IPS-18a (cell line): ENCODE data around the gene TSPAN18.
A peak's percentile ranks its signal among the peaks of the same experiment; 100 is the strongest.
"Not testable (repeated sequence)": the region's sequence is repeated elsewhere in the genome, so short reads cannot be mapped to it uniquely, and the experiment has no call there.

Source experiments
- H3K27ac ChIP-seq: one replicate; pipeline ENCODE4 v1.5.1; 2013; ENCODE audit warnings: low read length
- H3K27me3 ChIP-seq: one replicate; pipeline ENCODE4 v1.6.1; 2013; ENCODE audit warnings: mild to moderate bottlenecking, low read length; ENCODE audit not compliant: control insufficient read depth, insufficient read depth
- H3K36me3 ChIP-seq: one replicate; pipeline ENCODE4 v1.6.1; 2013; ENCODE audit warnings: low read depth, low read length; ENCODE audit not compliant: control insufficient read depth
- H3K4me1 ChIP-seq: one replicate; pipeline ENCODE4 v1.6.1; 2013; ENCODE audit warnings: low read depth, low read length; ENCODE audit not compliant: control insufficient read depth
- H3K4me3 ChIP-seq: one replicate; pipeline ENCODE4 v1.5.1; 2013; ENCODE audit warnings: low read length
- H3K9ac ChIP-seq: one replicate; pipeline ENCODE4 v1.6.1; 2013; ENCODE audit warnings: mild to moderate bottlenecking, low read length, moderate library complexity
- H3K9me3 ChIP-seq: one replicate; pipeline ENCODE4 v1.6.1; 2013; ENCODE audit warnings: low read depth, low read length; ENCODE audit not compliant: control insufficient read depth

The TSPAN18 gene

GRCh38 chr11:44860346-44860745 is 133.6 kb downstream of the TSPAN18 start:
- no peak overlapping the region for H3K27ac ChIP-seq
- H3K9ac ChIP-seq: no peak overlapping the region
- H3K27me3 ChIP-seq: no peaks in the 10 kb centered on the region
- no peak overlapping the region for H3K4me3 ChIP-seq
- H3K36me3 ChIP-seq: no peaks in the 10 kb centered on the region
- H3K4me1 ChIP-seq: peaks cover 50% of the 10 kb centered on the region
- H3K9me3 ChIP-seq: no peaks in the 10 kb centered on the region

- peak overlapping the region; percentile 33 for H3K9ac ChIP-seq
- no peak overlapping the region for H3K27ac ChIP-seq
- H3K27me3 ChIP-seq: no peaks in the 10 kb centered on the region
- H3K36me3 ChIP-seq: no peaks in the 10 kb centered on the region
- peaks cover 56% of the 10 kb centered on the region for H3K4me1 ChIP-seq
- H3K4me3 ChIP-seq: no peak overlapping the region
- no peaks in the 10 kb centered on the region for H3K9me3 ChIP-seq
Measured at GRCh38 chr11:44861849-44862557, 135.2 kb downstream of the TSPAN18 start.

- Histone ChIP-seq H3K4me3 (no peak overlapping the region), H3K27me3 (no peaks in the 10 kb centered on the region), H3K4me1 (peaks cover 56% of the 10 kb centered on the region), H3K9ac (no peak overlapping the region), H3K36me3 (no peaks in the 10 kb centered on the region), H3K27ac (no peak overlapping the region), H3K9me3 (no peaks in the 10 kb centered on the region)
Measured at GRCh38 chr11:44862558-44863101, 135.9 kb downstream of the TSPAN18 start.

GRCh38 chr11:44863231-44863630 is 136.5 kb downstream of the TSPAN18 start:
- H3K36me3 ChIP-seq: no peaks in the 10 kb centered on the region
- no peak overlapping the region for H3K9ac ChIP-seq
- no peaks in the 10 kb centered on the region for H3K9me3 ChIP-seq
- peaks cover 56% of the 10 kb centered on the region for H3K4me1 ChIP-seq
- no peaks in the 10 kb centered on the region for H3K27me3 ChIP-seq
- no peak overlapping the region for H3K27ac ChIP-seq
- no peak overlapping the region for H3K4me3 ChIP-seq

- Histone ChIP-seq H3K4me3 (no peak overlapping the region), H3K9me3 (no peaks in the 10 kb centered on the region), H3K9ac (no peak overlapping the region), H3K36me3 (no peaks in the 10 kb centered on the region), H3K4me1 (peaks cover 33% of the 10 kb centered on the region), H3K27ac (no peak overlapping the region), H3K27me3 (no peaks in the 10 kb centered on the region)
Measured at GRCh38 chr11:44865866-44866272, 139.1 kb downstream of the TSPAN18 start.

- peaks cover 33% of the 10 kb centered on the region for H3K4me1 ChIP-seq
- H3K9me3 ChIP-seq: no peaks in the 10 kb centered on the region
- no peak overlapping the region for H3K9ac ChIP-seq
- H3K4me3 ChIP-seq: no peak overlapping the region
- H3K36me3 ChIP-seq: no peaks in the 10 kb centered on the region
- no peaks in the 10 kb centered on the region for H3K27me3 ChIP-seq
- H3K27ac ChIP-seq: no peak overlapping the region
Measured at GRCh38 chr11:44866286-44866685, 139.5 kb downstream of the TSPAN18 start.

- Histone ChIP-seq H3K4me3 (no peak overlapping the region), H3K27ac (no peak overlapping the region), H3K27me3 (no peaks in the 10 kb centered on the region), H3K9me3 (no peaks in the 10 kb centered on the region), H3K36me3 (no peaks in the 10 kb centered on the region), H3K9ac (no peak overlapping the region), H3K4me1 (peaks cover 17% of the 10 kb centered on the region)
Measured at GRCh38 chr11:44868021-44868420, 141.3 kb downstream of the TSPAN18 start.

GRCh38 chr11:44868455-44869421 is 142.0 kb downstream of the TSPAN18 start:
- Histone ChIP-seq H3K4me3 (no peak overlapping the region), H3K9ac (no peak overlapping the region), H3K27ac (no peak overlapping the region), H3K9me3 (no peaks in the 10 kb centered on the region), H3K36me3 (no peaks in the 10 kb centered on the region), H3K4me1 (peaks cover 12% of the 10 kb centered on the region), H3K27me3 (no peaks in the 10 kb centered on the region)

- Histone ChIP-seq H3K27me3 (no peaks in the 10 kb centered on the region), H3K4me1 (peaks cover 7% of the 10 kb centered on the region), H3K9me3 (no peaks in the 10 kb centered on the region), H3K9ac (no peak overlapping the region), H3K27ac (no peak overlapping the region), H3K4me3 (no peak overlapping the region), H3K36me3 (no peaks in the 10 kb centered on the region)
Measured at GRCh38 chr11:44870181-44870580, 143.4 kb downstream of the TSPAN18 start.

- no peaks in the 10 kb centered on the region for H3K27me3 ChIP-seq
- no peaks in the 10 kb centered on the region for H3K9me3 ChIP-seq
- no peaks in the 10 kb centered on the region for H3K36me3 ChIP-seq
- no peak overlapping the region for H3K4me3 ChIP-seq
- H3K9ac ChIP-seq: no peak overlapping the region
- no peak overlapping the region for H3K27ac ChIP-seq
- peaks cover 4% of the 10 kb centered on the region for H3K4me1 ChIP-seq
Measured at GRCh38 chr11:44870615-44871176, 143.9 kb downstream of the TSPAN18 start.

GRCh38 chr11:44871682-44872081 is 144.9 kb downstream of the TSPAN18 start:
- not testable (repeated sequence) for H3K4me1 ChIP-seq, H3K36me3 ChIP-seq, H3K4me3 ChIP-seq, H3K27ac ChIP-seq, H3K9ac ChIP-seq, H3K27me3 ChIP-seq, H3K9me3 ChIP-seq
